ENCODE results near the gene REG4. TPM values are rescaled to one million over a fixed set of nuclear protein-coding genes. Genes with fewer than 3 reads are reported as not detected.
"Not testable (repeated sequence)": the region's sequence is repeated elsewhere in the genome, so short reads cannot be mapped to it uniquely, and the experiment has no call there.

REG4 gene
- total RNA-seq, 2 donors from 2014 or later, result 3.8 TPM; not detected in 1

- TF ChIP-seq, protein P1, sequence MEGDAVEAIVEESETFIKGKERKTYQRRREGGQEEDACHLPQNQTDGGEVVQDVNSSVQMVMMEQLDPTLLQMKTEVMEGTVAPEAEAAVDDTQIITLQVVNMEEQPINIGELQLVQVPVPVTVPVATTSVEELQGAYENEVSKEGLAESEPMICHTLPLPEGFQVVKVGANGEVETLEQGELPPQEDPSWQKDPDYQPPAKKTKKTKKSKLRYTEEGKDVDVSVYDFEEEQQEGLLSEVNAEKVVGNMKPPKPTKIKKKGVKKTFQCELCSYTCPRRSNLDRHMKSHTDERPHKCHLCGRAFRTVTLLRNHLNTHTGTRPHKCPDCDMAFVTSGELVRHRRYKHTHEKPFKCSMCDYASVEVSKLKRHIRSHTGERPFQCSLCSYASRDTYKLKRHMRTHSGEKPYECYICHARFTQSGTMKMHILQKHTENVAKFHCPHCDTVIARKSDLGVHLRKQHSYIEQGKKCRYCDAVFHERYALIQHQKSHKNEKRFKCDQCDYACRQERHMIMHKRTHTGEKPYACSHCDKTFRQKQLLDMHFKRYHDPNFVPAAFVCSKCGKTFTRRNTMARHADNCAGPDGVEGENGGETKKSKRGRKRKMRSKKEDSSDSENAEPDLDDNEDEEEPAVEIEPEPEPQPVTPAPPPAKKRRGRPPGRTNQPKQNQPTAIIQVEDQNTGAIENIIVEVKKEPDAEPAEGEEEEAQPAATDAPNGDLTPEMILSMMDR (IDR thresholded peaks at IDR 0.05), result no peak
- DNase-seq (ENCODE audit: low spot score) (no peak), ATAC-seq (ENCODE audit: insufficient number of reproducible peaks, low FRiP score, low read depth) (no peak)
- H3K4me1 ChIP-seq (ENCODE audit: control insufficient read depth in 1 of 2, low read depth in 2 of 2), result no peaks in the 10 kb centered on the region
- no peak overlapping the region for H3K27ac ChIP-seq
- no peaks in the 10 kb centered on the region for H3K36me3 ChIP-seq
- no peaks in the 10 kb centered on the region for H3K9me3 ChIP-seq
- H3K27me3 ChIP-seq (replicated peaks; ENCODE audit: insufficient read depth), result no peaks in the 10 kb centered on the region
- H3K4me3 ChIP-seq, result no peak overlapping the region
Observed at GRCh38 chr1:119829625-119830024, 18.4 kb upstream of the REG4 start.

- not testable (repeated sequence) for H3K27ac ChIP-seq; H3K36me3 ChIP-seq; ATAC-seq (ENCODE audit: insufficient number of reproducible peaks, low FRiP score, low read depth); H3K4me1 ChIP-seq (ENCODE audit: control insufficient read depth in 1 of 2, low read depth in 2 of 2); H3K4me3 ChIP-seq; H3K27me3 ChIP-seq (replicated peaks; ENCODE audit: insufficient read depth); H3K9me3 ChIP-seq; DNase-seq (ENCODE audit: low spot score)
Observed at GRCh38 chr1:119829006-119829405, 17.7 kb upstream of the REG4 start.

DNA sequence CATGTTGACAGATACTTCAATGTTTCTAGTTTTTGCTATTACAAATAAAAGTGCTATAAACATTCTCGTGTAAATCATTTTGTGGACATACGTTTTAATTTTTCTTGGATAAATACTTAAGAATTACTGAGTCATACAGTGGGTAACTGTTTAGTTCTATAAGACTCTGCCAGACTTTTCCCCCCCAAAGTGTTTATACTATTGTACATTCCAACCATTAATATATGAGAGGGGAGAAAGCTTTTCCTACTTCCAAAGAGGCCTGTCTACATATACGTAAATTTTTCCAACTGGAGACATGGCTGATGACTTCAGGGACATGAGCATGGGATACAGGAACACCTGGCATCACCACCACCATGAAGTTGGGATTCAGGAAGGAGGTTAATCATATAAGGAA lies 17.0 kb upstream of the REG4 start:
- H3K36me3 ChIP-seq, result no peaks in the 10 kb centered on the region
- TF ChIP-seq, protein P1 (IDR thresholded peaks at IDR 0.05), result no peak

GRCh38 chr1:119827010-119827409 lies 15.8 kb upstream of the REG4 start:
- H3K9me3 ChIP-seq, result no peaks in the 10 kb centered on the region
- no peaks in the 10 kb centered on the region for H3K27me3 ChIP-seq (replicated peaks; ENCODE audit: insufficient read depth)
- TF ChIP-seq, protein P1 (IDR thresholded peaks at IDR 0.05), result no peak
- no peaks in the 10 kb centered on the region for H3K36me3 ChIP-seq
- H3K4me3 ChIP-seq, result no peak overlapping the region
- H3K27ac ChIP-seq, result no peak overlapping the region
- no peak for ATAC-seq (ENCODE audit: insufficient number of reproducible peaks, low FRiP score, low read depth)
- no peak for DNase-seq (ENCODE audit: low spot score)
- no peaks in the 10 kb centered on the region for H3K4me1 ChIP-seq (ENCODE audit: control insufficient read depth in 1 of 2, low read depth in 2 of 2)

More for the DNA sequence above, 17.0 kb upstream of the REG4 start:
- H3K27me3 ChIP-seq (replicated peaks; ENCODE audit: insufficient read depth), result no peaks in the 10 kb centered on the region
- DNase-seq (ENCODE audit: low spot score) (no peak), ATAC-seq (ENCODE audit: insufficient number of reproducible peaks, low FRiP score, low read depth) (no peak)
- no peak overlapping the region for H3K4me3 ChIP-seq
- H3K27ac ChIP-seq, result no peak overlapping the region
- H3K4me1 ChIP-seq (ENCODE audit: control insufficient read depth in 1 of 2, low read depth in 2 of 2), result no peaks in the 10 kb centered on the region
- H3K9me3 ChIP-seq, result no peaks in the 10 kb centered on the region

DNA sequence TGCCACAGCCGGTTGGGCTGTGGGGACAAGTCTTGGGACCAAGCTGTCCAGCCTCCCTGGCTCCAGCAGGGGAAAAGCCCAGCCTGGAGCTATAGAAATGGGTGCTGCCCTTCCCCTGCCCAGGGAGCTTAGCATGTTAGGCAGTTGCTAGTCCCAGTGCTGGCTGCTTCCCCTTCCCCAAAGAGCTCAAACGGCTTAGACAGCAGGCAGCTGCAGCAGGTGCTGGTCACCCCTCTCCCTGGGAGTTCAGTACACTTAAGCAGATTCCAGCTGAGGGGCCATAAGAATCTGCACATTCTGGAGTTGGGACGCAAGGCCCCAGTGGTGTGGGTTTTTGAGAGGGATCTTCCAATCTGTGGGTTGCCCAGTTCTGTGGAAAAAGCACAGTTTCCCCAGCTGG lies 11.1 kb upstream of the REG4 start:
- Histone ChIP-seq H3K9me3 (no peaks in the 10 kb centered on the region), H3K4me1 (ENCODE audit: control insufficient read depth in 1 of 2, low read depth in 2 of 2) (no peaks in the 10 kb centered on the region), H3K36me3 (no peaks in the 10 kb centered on the region), H3K27ac (no peak overlapping the region), H3K27me3 (replicated peaks; ENCODE audit: insufficient read depth) (no peaks in the 10 kb centered on the region), H3K4me3 (no peak overlapping the region)
- no peak for ATAC-seq (ENCODE audit: insufficient number of reproducible peaks, low FRiP score, low read depth)
- TF ChIP-seq, protein P1 (IDR thresholded peaks at IDR 0.05), result no peak
- no peak for DNase-seq (ENCODE audit: low spot score)

- Histone ChIP-seq H3K36me3 (no peaks in the 10 kb centered on the region), H3K4me1 (ENCODE audit: control insufficient read depth in 1 of 2, low read depth in 2 of 2) (no peaks in the 10 kb centered on the region), H3K27ac (no peak overlapping the region), H3K9me3 (no peaks in the 10 kb centered on the region), H3K4me3 (no peak overlapping the region), H3K27me3 (replicated peaks; ENCODE audit: insufficient read depth) (no peaks in the 10 kb centered on the region)
- ATAC-seq (ENCODE audit: insufficient number of reproducible peaks, low FRiP score, low read depth) (no peak), DNase-seq (ENCODE audit: low spot score) (no peak)
- TF ChIP-seq, protein P1 (IDR thresholded peaks at IDR 0.05), result no peak
Observed at GRCh38 chr1:119818181-119818580, 6.9 kb upstream of the REG4 start.
